Ectodermal cell (in vitro differentiated cells): ENCODE measurements around the gene TMEM86B.

Experiments used
- H3K27ac ChIP-seq: 2 replicates; pipeline ENCODE4 v1.7.0; 2013; ENCODE audit warnings: mild to moderate bottlenecking, low read depth, low read length; ENCODE audit not compliant: insufficient read depth, poor library complexity, severe bottlenecking
- H3K27me3 ChIP-seq: 2 replicates; pipeline ENCODE4 v1.7.0; 2013; ENCODE audit warnings: mild to moderate bottlenecking, low read length; ENCODE audit not compliant: insufficient read depth, control insufficient read depth, poor library complexity, severe bottlenecking
- H3K36me3 ChIP-seq: one replicate; pipeline ENCODE4 v1.7.0; 2013; ENCODE audit warnings: low read length; ENCODE audit not compliant: control insufficient read depth, insufficient read depth
- H3K4me1 ChIP-seq: one replicate; pipeline ENCODE4 v1.7.0; 2013; ENCODE audit warnings: low read length; ENCODE audit not compliant: control insufficient read depth, insufficient read depth
- H3K4me3 ChIP-seq: 2 replicates; pipeline ENCODE4 v1.7.0; 2013; ENCODE audit warnings: low read depth, low read length, control low read depth; ENCODE audit not compliant: insufficient read depth
- H3K9me3 ChIP-seq: 2 replicates; pipeline ENCODE4 v1.7.0; 2013; ENCODE audit warnings: mild to moderate bottlenecking, low read length, moderate library complexity; ENCODE audit not compliant: control insufficient read depth
- WGBS, 2 experiments: methylation state at CpG; one replicate each; pipeline ENCODE4 v1.1.7; 2013; ENCODE audit warnings: missing lambda C conversion rate in 2 of 2; 5-methylcytosine and 5-hydroxymethylcytosine counted together

Gene TMEM86B

GRCh38 chr19:55257461-55258420 lies 29.2 kb upstream of the TMEM86B start:
- Histone ChIP-seq H3K4me1 (peaks cover 25% of the 10 kb centered on the region), H3K9me3 (no peaks in the 10 kb centered on the region), H3K27ac (no peak overlapping the region), H3K4me3 (peak overlapping the region; percentile 86), H3K36me3 (peaks cover 3% of the 10 kb centered on the region), H3K27me3 (no peaks in the 10 kb centered on the region)
- 12% methylated on average over 51 of the region's 51 CpGs for WGBS, 2 experiments

- WGBS, 2 experiments: 85 to 88% methylated on average over 22 of the region's 22 CpGs
- Histone ChIP-seq H3K36me3 (no peaks in the 10 kb centered on the region), H3K4me3 (peak overlapping the region; percentile 86), H3K27me3 (no peaks in the 10 kb centered on the region), H3K27ac (no peak overlapping the region), H3K4me1 (peaks cover 25% of the 10 kb centered on the region), H3K9me3 (no peaks in the 10 kb centered on the region)
Observed at GRCh38 chr19:55256562-55257460, 28.2 kb upstream of the TMEM86B start.

- H3K4me1 ChIP-seq: peaks cover 25% of the 10 kb centered on the region
- no peak overlapping the region for H3K27ac ChIP-seq
- no peak overlapping the region for H3K4me3 ChIP-seq
- 82 to 84% methylated on average over 17 of the region's 17 CpGs for WGBS, 2 experiments
- H3K27me3 ChIP-seq: no peaks in the 10 kb centered on the region
- no peaks in the 10 kb centered on the region for H3K36me3 ChIP-seq
- no peaks in the 10 kb centered on the region for H3K9me3 ChIP-seq
Observed at GRCh38 chr19:55255618-55256423, 27.3 kb upstream of the TMEM86B start.

GRCh38 chr19:55254625-55254977 lies 26.0 kb upstream of the TMEM86B start:
- H3K36me3 ChIP-seq: no peaks in the 10 kb centered on the region
- no peak overlapping the region for H3K27ac ChIP-seq
- peaks cover 17% of the 10 kb centered on the region for H3K4me1 ChIP-seq
- no peaks in the 10 kb centered on the region for H3K9me3 ChIP-seq
- WGBS, 2 experiments: 89 to 94% methylated on average over 6 of the region's 6 CpGs
- H3K27me3 ChIP-seq: no peaks in the 10 kb centered on the region
- H3K4me3 ChIP-seq: no peak overlapping the region

GRCh38 chr19:55253842-55254624 lies 25.5 kb upstream of the TMEM86B start:
- Histone ChIP-seq H3K9me3 (no peaks in the 10 kb centered on the region), H3K27me3 (no peaks in the 10 kb centered on the region), H3K4me1 (peaks cover 16% of the 10 kb centered on the region), H3K4me3 (no peak overlapping the region), H3K27ac (no peak overlapping the region), H3K36me3 (no peaks in the 10 kb centered on the region)
- 87% methylated on average over 23 of the region's 23 CpGs for WGBS, 2 experiments

- Histone ChIP-seq H3K9me3 (no peaks in the 10 kb centered on the region), H3K27me3 (no peaks in the 10 kb centered on the region), H3K27ac (no peak overlapping the region), H3K36me3 (no peaks in the 10 kb centered on the region), H3K4me1 (peaks cover 16% of the 10 kb centered on the region), H3K4me3 (no peak overlapping the region)
- 93 to 94% methylated on average over 21 of the region's 21 CpGs for WGBS, 2 experiments
Observed at GRCh38 chr19:55252760-55253663, 24.4 kb upstream of the TMEM86B start.

- H3K4me3 ChIP-seq: no peak overlapping the region
- H3K4me1 ChIP-seq: peaks cover 4% of the 10 kb centered on the region
- no peaks in the 10 kb centered on the region for H3K27me3 ChIP-seq
- no peaks in the 10 kb centered on the region for H3K9me3 ChIP-seq
- H3K27ac ChIP-seq: no peak overlapping the region
- no peaks in the 10 kb centered on the region for H3K36me3 ChIP-seq
- WGBS, 2 experiments: 93 to 95% methylated on average over 19 of the region's 19 CpGs
Observed at GRCh38 chr19:55251341-55252081, 22.9 kb upstream of the TMEM86B start.

- Histone ChIP-seq H3K4me3 (no peak overlapping the region), H3K9me3 (no peaks in the 10 kb centered on the region), H3K4me1 (no peaks in the 10 kb centered on the region), H3K27ac (no peak overlapping the region), H3K36me3 (peaks cover 5% of the 10 kb centered on the region), H3K27me3 (no peaks in the 10 kb centered on the region)
- 94% methylated on average over 18 of the region's 18 CpGs for WGBS, 2 experiments
Observed at GRCh38 chr19:55250262-55251036, 21.9 kb upstream of the TMEM86B start.
